ENCODE results near the gene PCMT1. TPM values are rescaled to one million over a fixed set of nuclear protein-coding genes. Genes with fewer than 3 reads are reported as not detected.

The PCMT1 gene
- total and polyA plus RNA-seq, 2 donors (not counting 1 experiment from before 2014, with no cell fraction given): 30.3 to 46.4 TPM

DNA sequence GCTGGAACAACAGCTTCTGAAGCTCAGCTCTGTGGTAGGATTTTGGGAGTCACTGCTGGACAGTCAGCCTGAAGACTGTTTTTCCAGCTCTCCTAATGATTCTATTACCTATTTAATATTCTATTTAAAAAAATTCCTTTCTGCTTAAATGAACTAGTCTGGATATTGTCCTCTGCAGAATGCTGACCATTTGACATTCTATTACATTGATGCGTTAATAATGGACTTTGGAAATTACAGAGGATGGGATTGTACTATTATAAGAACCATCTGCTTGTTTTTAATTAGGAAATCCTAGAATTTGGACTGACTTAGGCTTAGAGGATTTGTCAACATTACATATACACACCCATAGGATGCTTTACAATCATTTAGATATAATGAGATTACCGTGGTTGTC lies 94.9 kb downstream of the PCMT1 start:
- Histone ChIP-seq H3K9me3 (ENCODE audit: control extremely low read depth in 1 of 3, control insufficient read depth in 2 of 3, insufficient read depth in 1 of 3, low read length in 2 of 3) (no peaks in the 10 kb centered on the region), H3K27ac (ENCODE audit: low read length in 2 of 2) (no peak overlapping the region), H3K27me3 (replicated peaks in 1 of 4; ENCODE audit: control extremely low read depth in 1 of 4, control insufficient read depth in 3 of 4, insufficient read depth in 4 of 4, low read length in 3 of 4) (peaks cover 0 to 5% (median 0%) of the 10 kb centered on the region in 4 experiments), H2AFZ (ENCODE audit: insufficient read depth, low read depth, low read length, poor library complexity, severe bottlenecking) (no peak overlapping the region), H4K20me1 (ENCODE audit: control insufficient read depth, insufficient read depth, low read length, poor library complexity, severe bottlenecking) (no peaks in the 10 kb centered on the region), H3K4me3 (ENCODE audit: control extremely low read depth in 1 of 5, extremely low read depth in 1 of 5, insufficient read depth in 1 of 5, low read depth in 2 of 5, low read length in 4 of 5) (no peak overlapping the region), H3K36me3 (replicated peaks in 1 of 2; ENCODE audit: control extremely low read depth in 1 of 2, control insufficient read depth in 1 of 2, extremely low read depth in 1 of 2, insufficient read depth in 2 of 2, low read length in 1 of 2) (no peaks in the 10 kb centered on the region), H3K4me1 (ENCODE audit: control insufficient read depth in 2 of 2, insufficient read depth in 2 of 2, low read length in 2 of 2) (no peaks in the 10 kb centered on the region), H3K79me2 (ENCODE audit: control insufficient read depth, insufficient read depth, low read length) (no peaks in the 10 kb centered on the region), H3K9ac (ENCODE audit: low read length) (no peak overlapping the region), H3K4me2 (replicated peaks; ENCODE audit: low read depth, low read length, poor library complexity, severe bottlenecking) (no peak overlapping the region)
- intact Hi-C loops (cut with micrococcal nuclease): no loop called here
- no peak for ATAC-seq (ENCODE audit: low read depth)
- no peak for TF ChIP-seq EZH2 (IDR thresholded peaks at IDR 0.05; ENCODE audit: borderline replicate concordance, insufficient read depth, low read depth, low read length, poor library complexity, severe bottlenecking)
- TF ChIP-seq, protein P1, sequence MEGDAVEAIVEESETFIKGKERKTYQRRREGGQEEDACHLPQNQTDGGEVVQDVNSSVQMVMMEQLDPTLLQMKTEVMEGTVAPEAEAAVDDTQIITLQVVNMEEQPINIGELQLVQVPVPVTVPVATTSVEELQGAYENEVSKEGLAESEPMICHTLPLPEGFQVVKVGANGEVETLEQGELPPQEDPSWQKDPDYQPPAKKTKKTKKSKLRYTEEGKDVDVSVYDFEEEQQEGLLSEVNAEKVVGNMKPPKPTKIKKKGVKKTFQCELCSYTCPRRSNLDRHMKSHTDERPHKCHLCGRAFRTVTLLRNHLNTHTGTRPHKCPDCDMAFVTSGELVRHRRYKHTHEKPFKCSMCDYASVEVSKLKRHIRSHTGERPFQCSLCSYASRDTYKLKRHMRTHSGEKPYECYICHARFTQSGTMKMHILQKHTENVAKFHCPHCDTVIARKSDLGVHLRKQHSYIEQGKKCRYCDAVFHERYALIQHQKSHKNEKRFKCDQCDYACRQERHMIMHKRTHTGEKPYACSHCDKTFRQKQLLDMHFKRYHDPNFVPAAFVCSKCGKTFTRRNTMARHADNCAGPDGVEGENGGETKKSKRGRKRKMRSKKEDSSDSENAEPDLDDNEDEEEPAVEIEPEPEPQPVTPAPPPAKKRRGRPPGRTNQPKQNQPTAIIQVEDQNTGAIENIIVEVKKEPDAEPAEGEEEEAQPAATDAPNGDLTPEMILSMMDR (IDR thresholded peaks at IDR 0.05): no peak
- CTCF ChIA-PET: interaction anchor here (1.1 to 1.7 kb wide), 4 partner anchors 9 to 22 kb away, joined by 5 to 9 read pairs (median 6); no protein-coding TSS in a partner anchor
- H3K27me3 Mint-ChIP-seq: peaks cover 28% of the 10 kb centered on the region
- no peaks in the 10 kb centered on the region for H3K9me3 Mint-ChIP-seq (ENCODE audit: insufficient read depth)
- H3K27ac Mint-ChIP-seq: no peak overlapping the region
- H3K4me3 Mint-ChIP-seq: no peak overlapping the region
- WGBS (ENCODE audit: insufficient coverage): no CpG with 5 or more reads among the region's 2 CpGs
- DNase-seq: no peak
- POLR2A ChIA-PET: no interaction called here
- no peaks in the 10 kb centered on the region for H3K4me1 Mint-ChIP-seq

DNA sequence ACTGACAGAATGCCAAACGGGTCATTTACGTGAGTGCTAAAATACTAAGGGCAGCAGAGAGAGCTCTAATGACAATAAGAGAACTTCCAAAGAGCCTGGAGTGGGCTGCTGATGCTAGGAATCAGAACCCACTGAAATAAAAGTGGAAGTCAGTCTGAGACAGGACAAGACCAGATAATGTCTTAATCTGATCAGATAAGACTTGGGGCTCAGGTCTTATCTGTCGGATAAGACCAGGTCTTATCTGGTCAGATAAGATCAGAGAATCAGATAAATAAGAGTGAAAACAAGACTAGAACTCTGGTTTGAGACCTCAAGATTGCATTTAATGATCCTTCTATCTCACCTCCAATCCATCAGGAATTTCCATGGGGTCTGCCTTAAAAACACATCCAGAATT lies 96.0 kb downstream of the PCMT1 start:
- no peak overlapping the region for H3K27ac Mint-ChIP-seq
- CTCF ChIA-PET: interaction anchor here (1.2 to 1.7 kb wide), 4 partner anchors 10 to 44 kb away, joined by 4 to 9 read pairs (median 5); no protein-coding TSS in a partner anchor
- Histone ChIP-seq H3K36me3 (replicated peaks in 1 of 2; ENCODE audit: control extremely low read depth in 1 of 2, control insufficient read depth in 1 of 2, extremely low read depth in 1 of 2, insufficient read depth in 2 of 2, low read length in 1 of 2) (no peaks in the 10 kb centered on the region), H3K4me3 (ENCODE audit: control extremely low read depth in 1 of 5, extremely low read depth in 1 of 5, insufficient read depth in 1 of 5, low read depth in 2 of 5, low read length in 4 of 5) (no peak overlapping the region), H3K79me2 (ENCODE audit: control insufficient read depth, insufficient read depth, low read length) (no peaks in the 10 kb centered on the region), H3K27ac (ENCODE audit: low read length in 2 of 2) (no peak overlapping the region), H2AFZ (ENCODE audit: insufficient read depth, low read depth, low read length, poor library complexity, severe bottlenecking) (no peak overlapping the region), H3K27me3 (replicated peaks in 1 of 4; ENCODE audit: control extremely low read depth in 1 of 4, control insufficient read depth in 3 of 4, insufficient read depth in 4 of 4, low read length in 3 of 4) (peaks cover 0 to 5% (median 0%) of the 10 kb centered on the region in 4 experiments), H4K20me1 (ENCODE audit: control insufficient read depth, insufficient read depth, low read length, poor library complexity, severe bottlenecking) (no peaks in the 10 kb centered on the region), H3K4me1 (ENCODE audit: control insufficient read depth in 2 of 2, insufficient read depth in 2 of 2, low read length in 2 of 2) (no peaks in the 10 kb centered on the region), H3K9me3 (ENCODE audit: control extremely low read depth in 1 of 3, control insufficient read depth in 2 of 3, insufficient read depth in 1 of 3, low read length in 2 of 3) (no peaks in the 10 kb centered on the region), H3K9ac (ENCODE audit: low read length) (no peak overlapping the region), H3K4me2 (replicated peaks; ENCODE audit: low read depth, low read length, poor library complexity, severe bottlenecking) (no peak overlapping the region)
- POLR2A ChIA-PET: no interaction called here
- TF ChIP-seq EZH2 (IDR thresholded peaks at IDR 0.05; ENCODE audit: borderline replicate concordance, insufficient read depth, low read depth, low read length, poor library complexity, severe bottlenecking): no peak
- TF ChIP-seq, protein P1 (IDR thresholded peaks at IDR 0.05): no peak
- H3K27me3 Mint-ChIP-seq: peaks cover 20% of the 10 kb centered on the region
- DNase-seq (no peak), ATAC-seq (ENCODE audit: low read depth) (no peak)
- no peaks in the 10 kb centered on the region for H3K9me3 Mint-ChIP-seq (ENCODE audit: insufficient read depth)
- no CpG with 5 or more reads among the region's 3 CpGs for WGBS (ENCODE audit: insufficient coverage)
- intact Hi-C loops (cut with micrococcal nuclease): no loop called here
- no peaks in the 10 kb centered on the region for H3K4me1 Mint-ChIP-seq
- H3K4me3 Mint-ChIP-seq: no peak overlapping the region
